ENCODE results near the gene ANXA9.

GRCh38 chr1:150968491-150968890, 13.6 kb upstream of the ANXA9 start:
- TF ChIP-seq CTCF (IDR thresholded peaks at IDR 0.05) = no peak
- TF ChIP-seq EZH2 (IDR thresholded peaks at IDR 0.05; ENCODE audit: borderline replicate concordance, insufficient read depth, low read depth, low read length, poor library complexity, severe bottlenecking) = no peak

All from B cell (primary cell).